Left ventricle myocardium inferior (tissue), 1 donor: ENCODE data around the gene NFAM1. TPM values are rescaled to one million over a fixed set of nuclear protein-coding genes. Genes with fewer than 3 reads are reported as not detected.

Experiments used
- DNase-seq: peaks from one replicate; pipeline ENCODE4 v3.0.0-alpha.2; 2020
- H3K27ac ChIP-seq: fragments of 200-600 bp; replicated peaks from 2 replicates; pipeline ENCODE4 v1.8.0; 2021
- H3K27me3 ChIP-seq: fragments of 200-600 bp; 2 replicates; pipeline ENCODE4 v1.8.0; 2021; ENCODE audit warnings: low read depth
- H3K36me3 ChIP-seq: fragments of 200-600 bp; 2 replicates; pipeline ENCODE4 v1.8.0; 2021
- H3K4me1 ChIP-seq: fragments of 200-600 bp; 2 replicates; pipeline ENCODE4 v1.8.0; 2021
- H3K4me3 ChIP-seq: fragments of 200-600 bp; 2 replicates; pipeline ENCODE4 v1.8.0; 2021; ENCODE audit warnings: mild to moderate bottlenecking, moderate library complexity
- H3K9me3 ChIP-seq: fragments of 200-600 bp; replicated peaks from 2 replicates; pipeline ENCODE4 v1.8.0; 2021
- intact Hi-C: fragments of 100-400 bp; cut with micrococcal nuclease; formaldehyde crosslinking; loops from one replicate; pipeline ENCODE4 v1.11.0; 2022
- total RNA-seq: library from RNA; stranded (reverse); fragmentation: NEBNext Ultra II Directional; extraction: Animal tissue kit (Norgen Biotek cat#: 25700); gene quantifications from one replicate; pipeline ENCODE4 v1.2.1, GENCODE V29; 2021
- TF ChIP-seq, protein P1 (sequence below): fragments of 200-600 bp; IDR thresholded peaks from 2 replicates; pipeline ENCODE4 v1.8.0; 2021; ENCODE audit warnings: antibody characterized with exemption, mild to moderate bottlenecking, borderline replicate concordance
- donor health status: DM: no; HTN: yes; CAD: no; lungs with severe emphysema.

Gene NFAM1
- total RNA-seq, 1 donor from 2014 or later, result 1.2 TPM

GRCh38 chr22:42344361-42344905, 87.8 kb downstream of the NFAM1 start:
- Histone ChIP-seq H3K4me1 (peaks cover 16% of the 10 kb centered on the region), H3K4me3 (peak overlapping the region; percentile 56), H3K27ac (peak overlapping the region; percentile 63), H3K9me3 (no peaks in the 10 kb centered on the region), H3K36me3 (no peaks in the 10 kb centered on the region), H3K27me3 (peaks cover 46% of the 10 kb centered on the region)
- intact Hi-C loops, result no loop called here
- TF ChIP-seq, protein P1, sequence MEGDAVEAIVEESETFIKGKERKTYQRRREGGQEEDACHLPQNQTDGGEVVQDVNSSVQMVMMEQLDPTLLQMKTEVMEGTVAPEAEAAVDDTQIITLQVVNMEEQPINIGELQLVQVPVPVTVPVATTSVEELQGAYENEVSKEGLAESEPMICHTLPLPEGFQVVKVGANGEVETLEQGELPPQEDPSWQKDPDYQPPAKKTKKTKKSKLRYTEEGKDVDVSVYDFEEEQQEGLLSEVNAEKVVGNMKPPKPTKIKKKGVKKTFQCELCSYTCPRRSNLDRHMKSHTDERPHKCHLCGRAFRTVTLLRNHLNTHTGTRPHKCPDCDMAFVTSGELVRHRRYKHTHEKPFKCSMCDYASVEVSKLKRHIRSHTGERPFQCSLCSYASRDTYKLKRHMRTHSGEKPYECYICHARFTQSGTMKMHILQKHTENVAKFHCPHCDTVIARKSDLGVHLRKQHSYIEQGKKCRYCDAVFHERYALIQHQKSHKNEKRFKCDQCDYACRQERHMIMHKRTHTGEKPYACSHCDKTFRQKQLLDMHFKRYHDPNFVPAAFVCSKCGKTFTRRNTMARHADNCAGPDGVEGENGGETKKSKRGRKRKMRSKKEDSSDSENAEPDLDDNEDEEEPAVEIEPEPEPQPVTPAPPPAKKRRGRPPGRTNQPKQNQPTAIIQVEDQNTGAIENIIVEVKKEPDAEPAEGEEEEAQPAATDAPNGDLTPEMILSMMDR, result no peak
- peak; percentile 53 for DNase-seq

GRCh38 chr22:42343531-42344081, 88.6 kb downstream of the NFAM1 start:
- intact Hi-C loops, result no loop called here
- no peak for DNase-seq
- Histone ChIP-seq H3K27ac (peak overlapping the region; percentile 63), H3K27me3 (peaks cover 53% of the 10 kb centered on the region), H3K9me3 (no peaks in the 10 kb centered on the region), H3K4me1 (peaks cover 16% of the 10 kb centered on the region), H3K4me3 (peak overlapping the region; percentile 59), H3K36me3 (no peaks in the 10 kb centered on the region)
- TF ChIP-seq, protein P1, result no peak

DNA sequence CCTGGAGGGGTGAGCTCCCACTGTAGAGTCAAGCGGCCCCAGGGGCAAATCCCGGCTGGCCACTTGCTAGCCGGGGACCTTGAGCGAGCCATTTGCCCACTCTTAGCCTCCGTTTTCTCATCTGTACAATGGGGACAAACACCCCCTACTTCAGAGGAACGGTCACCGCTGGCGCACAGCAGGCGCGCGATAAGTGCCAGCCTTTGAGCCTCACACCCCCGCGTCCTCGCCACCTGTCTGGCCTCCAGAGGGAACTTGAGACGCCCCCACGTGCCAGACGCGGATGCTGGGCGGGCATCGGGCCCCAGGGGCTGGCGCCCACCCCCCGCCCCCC, 89.1 kb downstream of the NFAM1 start:
- H3K4me1 ChIP-seq, result peaks cover 16% of the 10 kb centered on the region
- DNase-seq, result no peak
- no peak overlapping the region for H3K27ac ChIP-seq
- TF ChIP-seq, protein P1, result no peak
- peaks cover 58% of the 10 kb centered on the region for H3K27me3 ChIP-seq
- no peaks in the 10 kb centered on the region for H3K9me3 ChIP-seq
- intact Hi-C loops, result no loop called here
- H3K36me3 ChIP-seq, result no peaks in the 10 kb centered on the region
- peak overlapping the region; percentile 59 for H3K4me3 ChIP-seq

- TF ChIP-seq, protein P1, result no peak
- DNase-seq, result no peak
- intact Hi-C loops, result no loop called here
- H3K4me3 ChIP-seq, result peak overlapping the region; percentile 59
- H3K36me3 ChIP-seq, result no peaks in the 10 kb centered on the region
- H3K9me3 ChIP-seq, result no peaks in the 10 kb centered on the region
- peaks cover 58% of the 10 kb centered on the region for H3K27me3 ChIP-seq
- H3K27ac ChIP-seq, result no peak overlapping the region
- H3K4me1 ChIP-seq, result peaks cover 16% of the 10 kb centered on the region
Observed at GRCh38 chr22:42342426-42343120, 89.6 kb downstream of the NFAM1 start.

GRCh38 chr22:42341779-42342178, 90.4 kb downstream of the NFAM1 start:
- peaks cover 16% of the 10 kb centered on the region for H3K4me1 ChIP-seq
- H3K9me3 ChIP-seq, result no peaks in the 10 kb centered on the region
- DNase-seq, result no peak
- H3K27me3 ChIP-seq, result peaks cover 58% of the 10 kb centered on the region
- intact Hi-C loops, result no loop called here
- no peak overlapping the region for H3K4me3 ChIP-seq
- TF ChIP-seq, protein P1, result no peak
- no peak overlapping the region for H3K27ac ChIP-seq
- no peaks in the 10 kb centered on the region for H3K36me3 ChIP-seq
